Measurements from ENCODE around the gene IGF1R. TPM values are rescaled to one million over a fixed set of nuclear protein-coding genes. Genes with fewer than 3 reads are reported as not detected.

IGF1R gene
- total and polyA plus RNA-seq, 2 of the 8 experiments (the other 6 are each of a cell fraction or from before 2014, with no cell fraction given): 32.9 to 109 TPM

GRCh38 chr15:98777426-98777825 is 129.1 kb downstream of the IGF1R start:
- Histone ChIP-seq H2BK20ac (ENCODE audit: low read length) (no peak overlapping the region), H3K14ac (ENCODE audit: insufficient read length) (no peak overlapping the region), H3K79me2 (ENCODE audit: control insufficient read depth in 1 of 2, insufficient read depth in 2 of 2, low read length in 2 of 2) (peaks cover 20 to 91% of the 10 kb centered on the region in 2 experiments), H3K9ac (replicated peaks in 1 of 4; ENCODE audit: extremely low read depth in 1 of 4, low read depth in 3 of 4, low read length in 3 of 4) (no peak overlapping the region), H3K4me3 (ENCODE audit: extremely low read depth in 1 of 4, insufficient read depth in 2 of 4, low read depth in 3 of 4, low read length in 4 of 4) (no peak overlapping the region), H3K27me3 (replicated peaks in 1 of 4; ENCODE audit: control insufficient read depth in 3 of 4, extremely low read depth in 1 of 4, insufficient read depth in 3 of 4, low read length in 3 of 4) (no peaks in the 10 kb centered on the region), H3K23ac (ENCODE audit: insufficient read length) (no peak overlapping the region), H3K4me1 (replicated peaks in 1 of 4; ENCODE audit: control insufficient read depth in 3 of 4, insufficient read depth in 4 of 4, low read length in 3 of 4) (peaks cover 7 to 28% (median 19%) of the 10 kb centered on the region in 4 experiments), H3K36me3 (ENCODE audit: control insufficient read depth in 2 of 4, insufficient read depth in 4 of 4, low read length in 3 of 4) (no peaks in the 10 kb centered on the region), H3K4ac (replicated peaks; ENCODE audit: insufficient read length, low read depth, low read length) (no peak overlapping the region), H3K9me3 (ENCODE audit: insufficient read depth in 2 of 2, low read depth in 1 of 2, low read length in 1 of 2) (no peaks in the 10 kb centered on the region), H3K23me2 (ENCODE audit: low read depth, low read length) (no peaks in the 10 kb centered on the region), H3K18ac (ENCODE audit: extremely low read depth, low read length) (no peak overlapping the region), H2BK120ac (replicated peaks; ENCODE audit: low read depth, low read length) (no peak overlapping the region), H2AK5ac (ENCODE audit: low read depth, low read length) (no peak overlapping the region), H2BK5ac (ENCODE audit: low read depth, low read length) (peak overlapping the region; percentile 35; the same call in 1 of the 2 replicates), H3K56ac (replicated peaks; ENCODE audit: insufficient read length, low read depth, low read length) (no peak overlapping the region), H4K91ac (replicated peaks; ENCODE audit: insufficient read length, low read length) (no peak overlapping the region), H4K5ac (ENCODE audit: insufficient read length, low read depth, low read length) (no peak overlapping the region), H2AFZ (ENCODE audit: low read length) (no peak overlapping the region), H4K20me1 (replicated peaks in 1 of 2; ENCODE audit: control insufficient read depth in 1 of 2, insufficient read depth in 2 of 2, low read length in 2 of 2) (peaks cover 13 to 24% of the 10 kb centered on the region in 2 experiments), H2BK15ac (ENCODE audit: low read length) (no peak overlapping the region), H4K8ac (ENCODE audit: extremely low read depth, insufficient read depth, low read length) (no peak overlapping the region; the same call in 1 of the 2 replicates), H2BK12ac (ENCODE audit: low read depth, low read length) (no peak overlapping the region), H3K79me1 (ENCODE audit: low read depth, low read length) (peaks cover 12% of the 10 kb centered on the region), H3K27ac (ENCODE audit: low read depth, low read length) (no peak overlapping the region), H3K4me2 (ENCODE audit: insufficient read depth in 1 of 2, low read depth in 2 of 2, low read length in 2 of 2) (no peak overlapping the region)
- DNase-seq (ENCODE audit: low read depth in 1 of 2, low spot score in 2 of 2): no peak
- 89% methylated on average over 8 of the region's 9 CpGs; no CpG with 5 or more reads in 1 of the 2 experiments for WGBS, 2 experiments (ENCODE audit: extremely low coverage in 1 of 2, insufficient coverage in 1 of 2, insufficient read length in 1 of 2, insufficient replicate concordance in 2 of 2, low coverage in 1 of 2, low lambda C conversion rate in 2 of 2, missing lambda C conversion rate in 1 of 2)
- ChIA-PET POLR2A (ENCODE audit: partially characterized antibody) (interaction anchor here (1.2 to 2.7 kb wide), 3 partner anchors 15 to 73 kb away, joined by 3 to 11 read pairs (median 6); no protein-coding TSS in a partner anchor), CTCF (ENCODE audit: partially characterized antibody) (interaction anchor here (1.0 to 5.2 kb wide), 21 partner anchors 9 to 282 kb away, joined by 3 to 36 read pairs (median 7); no protein-coding TSS in a partner anchor)
- no peak for FAIRE-seq
- TF ChIP-seq ATF2 (IDR thresholded peaks at IDR 0.05; ENCODE audit: low read length) (no peak), PHF8 (conservative IDR thresholded peaks at IDR 0.05; ENCODE audit: low read depth, low read length) (no peak), CBX5 (IDR thresholded peaks at IDR 0.05; ENCODE audit: low read depth, low read length) (no peak), ZNF274 (IDR thresholded peaks at IDR 0.05; ENCODE audit: borderline replicate concordance, extremely low read depth, low read length) (no peak), USF2 (IDR thresholded peaks at IDR 0.05; ENCODE audit: low read length) (no peak), SP2 (IDR thresholded peaks at IDR 0.05; ENCODE audit: low read length) (no peak), BACH1 (IDR thresholded peaks at IDR 0.05; ENCODE audit: low read length) (no peak), CTBP2 (IDR thresholded peaks at IDR 0.05; ENCODE audit: borderline replicate concordance, insufficient read depth, insufficient read length, low read length) (no peak), EZH2 (IDR thresholded peaks at IDR 0.05; ENCODE audit: low read depth, low read length, severe bottlenecking) (no peak), TAF1 (IDR thresholded peaks at IDR 0.05; ENCODE audit: low read depth, low read length) (no peak)
